ENCODE measurements around the gene TSPAN32.

DNA sequence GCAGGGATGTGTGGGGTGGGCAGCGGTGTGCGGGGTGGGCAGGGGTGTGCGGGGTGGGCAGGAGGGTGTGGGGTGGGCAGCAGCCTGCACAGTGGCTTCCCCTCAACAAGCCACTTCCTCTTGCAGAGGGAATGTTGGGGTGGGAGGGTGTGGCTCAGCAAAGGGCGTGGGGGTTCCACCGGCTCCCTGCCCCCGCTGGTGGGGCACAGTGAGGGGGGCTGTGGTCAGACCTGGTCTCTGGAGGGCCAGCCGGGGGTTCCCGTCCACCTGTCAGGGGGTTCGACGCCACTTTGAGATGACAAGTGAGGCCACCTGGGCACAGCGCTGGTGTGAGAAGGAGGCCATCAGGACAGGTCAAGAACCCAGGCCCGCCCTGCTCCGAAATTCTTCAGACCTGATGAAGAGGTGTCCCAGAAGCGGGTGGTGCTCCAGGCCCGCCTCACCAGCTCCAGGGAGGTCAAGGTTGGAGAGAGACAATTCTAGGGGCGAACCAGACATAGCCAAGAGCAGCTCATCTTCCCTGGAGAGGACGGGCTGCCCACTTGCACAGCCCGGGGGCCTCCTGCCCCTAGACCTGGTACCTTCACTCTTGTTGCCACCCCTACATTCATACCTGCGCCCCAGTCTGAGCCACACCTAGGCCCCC, 1.4 kb upstream of the TSPAN32 start:
- TF ChIP-seq SNAI2 (CRISPR knock-in tag; IDR thresholded peaks at IDR 0.05): no peak
- TF ChIP-seq OSR1 (CRISPR knock-in tag; IDR thresholded peaks at IDR 0.05): no peak
- no peak for TF ChIP-seq ZNF8 (CRISPR knock-in tag; IDR thresholded peaks at IDR 0.05)

Data from SK-N-SH treated with all-trans-retinoic acid at 6 μM for 48 hours (cell line).